Islet of Langerhans (tissue), 1 donor: ENCODE data around the gene CISD2.
"Not testable (repeated sequence)": the region's sequence is repeated elsewhere in the genome, so short reads cannot be mapped to it uniquely, and the experiment has no call there.

ENCODE experiments used
- FAIRE-seq: peaks from one replicate; lab custom pipeline; 2011; peaks lifted over from hg19 to GRCh38; lab: Jason Lieb, UNC

Gene CISD2

GRCh38 chr4:102919697-102920096, 50.9 kb downstream of the CISD2 start:
- FAIRE-seq: not testable (repeated sequence)

DNA sequence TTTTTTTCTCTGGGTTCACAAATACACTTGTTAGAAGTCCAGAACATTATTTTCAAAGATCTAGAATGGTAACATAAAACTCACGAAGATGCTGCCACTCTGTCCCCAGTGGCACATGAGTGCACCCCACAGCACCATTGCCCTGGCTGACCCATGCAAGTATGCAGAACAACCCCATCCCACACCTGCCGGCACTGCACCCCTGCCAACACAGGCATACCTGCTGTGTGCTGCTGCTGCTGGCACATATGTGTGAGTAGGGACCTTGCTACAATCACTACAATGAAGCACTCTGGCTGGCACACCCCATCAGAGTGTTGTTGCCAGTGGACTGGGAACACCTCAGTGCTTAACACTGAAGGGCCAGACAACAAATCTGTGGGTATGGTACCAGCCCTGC, 66.9 kb downstream of the CISD2 start:
- no peak for FAIRE-seq

DNA sequence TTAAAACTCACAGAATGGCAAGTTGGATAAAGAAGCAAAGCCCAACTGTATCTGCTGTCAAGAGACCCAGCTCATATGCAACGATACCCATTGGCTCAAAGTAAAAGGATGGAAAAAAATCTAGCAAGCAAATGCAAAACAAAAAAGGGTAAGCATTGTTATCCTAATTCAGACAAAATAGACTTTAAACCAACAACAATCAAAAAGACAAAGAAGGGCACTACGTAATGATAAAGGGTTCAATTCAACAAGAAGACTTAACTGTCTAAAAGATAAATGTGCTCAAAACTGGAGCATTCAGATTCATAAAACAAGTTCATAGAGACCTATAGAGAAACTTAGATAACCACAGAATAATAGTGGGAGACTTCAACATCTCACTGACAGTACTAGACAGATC, 69.3 kb downstream of the CISD2 start:
- FAIRE-seq: not testable (repeated sequence)
